GM12878 (cell line): ENCODE measurements around the gene PPAN. TPM values are rescaled to one million over a fixed set of nuclear protein-coding genes. Genes with fewer than 3 reads are reported as not detected.

Source experiments
- ATAC-seq: fragments of 200-7000 bp; cut with Tn5 transposase; 3 replicates; pipeline ENCODE4 v1.9.1; 2020; ENCODE audit warnings: mild to moderate bottlenecking, moderate library complexity
- BruUV-seq: library from RNA; stranded (reverse); fragments of 400-500 nt; replicated peaks from 2 replicates; lab custom pipeline; 2021; lab: Mats Ljungman, UMichigan
- CTCF ChIA-PET: fragments of 300-600 bp; sonication (Branson Sonifier 250); formaldehyde crosslinking; extraction: SDS; loops from one replicate; lab custom pipeline; 2021; ENCODE audit warnings: inconsistent platforms; lab: Yijun Ruan, JAX
- POLR2A ChIA-PET: fragments of 350-600 bp; formaldehyde crosslinking; extraction: SDS; loops from one replicate; lab custom pipeline; 2021; ENCODE audit warnings: inconsistent platforms; lab: Charles Lee
- RAD21 ChIA-PET: fragments of 300-600 bp; sonication (Branson Sonifier 250); formaldehyde crosslinking; loops from one replicate; lab custom pipeline; 2023; ENCODE audit warnings: antibody characterized with exemption; ENCODE audit not compliant: unreplicated experiment; lab: Charles Lee
- SMC1A ChIA-PET: fragments of 300-600 bp; sonication (Branson Sonifier 250); formaldehyde crosslinking; loops from one replicate; lab custom pipeline; 2023; ENCODE audit not compliant: unreplicated experiment, uncharacterized antibody; lab: Charles Lee
- DNase-seq: peaks from one replicate; pipeline ENCODE4 v3.0.0-alpha.2; 2011; ENCODE audit warnings: low read depth, low spot score
- FAIRE-seq: peaks from 3 replicates; lab custom pipeline; 2011; peaks lifted over from hg19 to GRCh38; lab: Jason Lieb, UNC
- H2AFZ ChIP-seq: 2 replicates; pipeline ENCODE4 v1.6.0; 2011; ENCODE audit warnings: low read depth, low read length, control low read depth; ENCODE audit not compliant: control insufficient read depth
- H3K27ac ChIP-seq: 2 replicates; pipeline ENCODE4 v1.5.1; 2011; ENCODE audit warnings: control low read depth; ENCODE audit not compliant: control insufficient read depth, insufficient read depth
- H3K27me3 ChIP-seq, 2 experiments: replicated peaks in 1 of 2; 2 replicates each; pipeline versions ENCODE4 v1.6.0 to v1.6.1; 2011; ENCODE audit warnings: low read length in 1 of 2; ENCODE audit not compliant: control insufficient read depth in 2 of 2, insufficient read depth in 2 of 2
- H3K36me3 ChIP-seq, 2 experiments: 2 replicates each; pipeline ENCODE4 v1.5.1; 2011; ENCODE audit warnings: low read length in 1 of 2; ENCODE audit not compliant: control insufficient read depth in 2 of 2, insufficient read depth in 2 of 2
- H3K4me1 ChIP-seq: 2 replicates; pipeline ENCODE4 v1.6.1; 2011; ENCODE audit warnings: mild to moderate bottlenecking, low read length, moderate library complexity, mixed read lengths; ENCODE audit not compliant: control insufficient read depth, insufficient read depth
- H3K4me2 ChIP-seq: 2 replicates; pipeline ENCODE4 v1.6.0; 2011; ENCODE audit warnings: control low read depth; ENCODE audit not compliant: control insufficient read depth, insufficient read depth
- H3K4me3 ChIP-seq: fragments of 200-600 bp; sonication (generic); 2 replicates; pipeline ENCODE4 v1.5.1; 2016
- H3K79me2 ChIP-seq: 2 replicates; pipeline ENCODE4 v1.6.0; 2011; ENCODE audit warnings: low read length; ENCODE audit not compliant: control insufficient read depth, insufficient read depth
- H3K9ac ChIP-seq: 2 replicates; pipeline ENCODE4 v1.8.0; 2011; ENCODE audit warnings: low read length, control low read depth, mixed read lengths; ENCODE audit not compliant: control insufficient read depth, insufficient read depth
- H3K9me3 ChIP-seq: replicated peaks from 3 replicates; pipeline ENCODE4 v1.5.1; 2011; ENCODE audit warnings: mild to moderate bottlenecking, low read length; ENCODE audit not compliant: control insufficient read depth, insufficient read depth
- H4K20me1 ChIP-seq: 2 replicates; pipeline ENCODE4 v1.6.0; 2011; ENCODE audit not compliant: control insufficient read depth, insufficient read depth
- BRCA1 ChIP-seq: IDR thresholded peaks from 2 replicates; pipeline ENCODE4 v1.6.1; 2011; ENCODE audit warnings: low read depth, low read length, improper control_type of control experiment
- EED ChIP-seq: sonication (generic); IDR thresholded peaks from 2 replicates; pipeline ENCODE4 v1.6.1; 2016; ENCODE audit warnings: antibody characterized with exemption, low read depth
- EP300 ChIP-seq, 2 experiments: fragments of 150-350 bp in 1 of 2; IDR thresholded peaks; 2 replicates each; pipeline ENCODE4 v1.6.1; 2011 to 2012; ENCODE audit warnings: low read depth in 2 of 2, low read length in 2 of 2, borderline replicate concordance in 1 of 2, improper control_type of control experiment in 1 of 2, inconsistent platforms in 1 of 2; ENCODE audit not compliant: control insufficient read depth in 1 of 2
- FOS ChIP-seq: IDR thresholded peaks from 3 replicates; pipeline ENCODE4 v1.6.1; 2011; ENCODE audit warnings: borderline replicate concordance; ENCODE audit not compliant: insufficient read length; ENCODE audit errors: extremely low read depth
- IKZF1 ChIP-seq: fragments of 450-650 bp; conservative IDR thresholded peaks from 2 replicates; pipeline ENCODE4 v1.6.1; 2017; ENCODE audit warnings: antibody characterized with exemption, mild to moderate bottlenecking
- NFXL1 ChIP-seq: fragments of 450-650 bp; IDR thresholded peaks from 2 replicates; pipeline ENCODE4 v1.6.1; 2017; ENCODE audit warnings: antibody characterized with exemption, mild to moderate bottlenecking, borderline replicate concordance
- NRF1 ChIP-seq: conservative IDR thresholded peaks from 2 replicates; pipeline ENCODE4 v1.6.1; 2011; ENCODE audit warnings: mild to moderate bottlenecking, low read depth, low read length, improper control_type of control experiment
- RCOR1 ChIP-seq: conservative IDR thresholded peaks from 2 replicates; pipeline ENCODE4 v1.6.1; 2012; ENCODE audit warnings: low read depth, low read length, improper control_type of control experiment
- YBX1 ChIP-seq: fragments of 450-650 bp; IDR thresholded peaks from 2 replicates; pipeline ENCODE4 v1.6.1; 2016; ENCODE audit warnings: antibody characterized with exemption
- ZBED1 ChIP-seq: IDR thresholded peaks from 2 replicates; pipeline ENCODE4 v1.6.1; 2016; ENCODE audit warnings: borderline replicate concordance
- ZNF592 ChIP-seq: fragments of 450-650 bp; IDR thresholded peaks from 2 replicates; pipeline ENCODE4 v1.6.1; 2017; ENCODE audit warnings: mild to moderate bottlenecking, moderate library complexity
- WGBS: methylation state at CpG from one replicate; pipeline ENCODE4 v1.1.6; 2016; ENCODE audit warnings: low lambda C conversion rate; ENCODE audit not compliant: insufficient replicate concordance, insufficient coverage; ENCODE audit errors: missing lambda C conversion rate; 5-methylcytosine and 5-hydroxymethylcytosine counted together
- in situ Hi-C: fragments of 300-500 bp; cut with MboI; formaldehyde crosslinking; loops from 9 replicates; pipeline ENCODE4 v1.14.3; 2018; ENCODE audit warnings: mixed read lengths
- intact Hi-C: fragments of 100-400 bp; cut with micrococcal nuclease; formaldehyde crosslinking; loops from one replicate; pipeline ENCODE4 v1.14.2; 2022; ENCODE audit not compliant: unreplicated experiment
- polyA plus RNA-seq, 11 experiments: library from polyadenylated mRNA; depleted of rRNA in 4 of 11; unstranded in 6 of 11; stranded (reverse) in 5 of 11; fragments of >200 nt; fragmentation: Nextera tagmentation in 4 of 11; fragmentation: Illumina TruSeq in 1 of 11; extraction: Ambion mirVana in 4 of 11; extraction: Trizol in 1 of 11; gene quantifications; 1 replicate in 1 of 11; 2 replicates in 10 of 11; pipeline versions ENCODE4 v1.2.1 to v1.2.3, GENCODE V29; 2011 to 2016; ENCODE audit warnings: inconsistent platforms in 2 of 11, missing spikeins in 2 of 11, low read depth in 1 of 11
- total RNA-seq, 4 experiments: library from RNA; depleted of rRNA in 3 of 4; stranded (reverse); fragments of >200 nt in 3 of 4; fragmentation: Illumina TruSeq in 1 of 4; extraction: Trizol in 1 of 4; gene quantifications; 2 replicates each; pipeline versions ENCODE4 v1.2.1 to v1.2.3, GENCODE V29; 2013 to 2021

Gene PPAN
- total and polyA plus RNA-seq, 10 of the 15 experiments (the other 5 are each of a cell fraction or from before 2014, with no cell fraction given), result 2.1 to 171 (median 108) TPM

GRCh38 chr19:10155839-10156238 is 49.7 kb downstream of the PPAN start:
- no peaks in the 10 kb centered on the region for H3K79me2 ChIP-seq
- no peak overlapping the region for H2AFZ ChIP-seq
- RAD21 ChIA-PET, result interaction anchor here (1.4 kb wide), 1 partner anchor 233 kb away, joined by 3 read pairs; no protein-coding TSS in a partner anchor
- H3K27me3 ChIP-seq, result no peaks in the 10 kb centered on the region
- in situ Hi-C loops, result no loop called here
- H3K27ac ChIP-seq, result no peak overlapping the region
- BruUV-seq, result no TSS peak
- no peak overlapping the region for H3K4me2 ChIP-seq
- intact Hi-C loops, result no loop called here
- H4K20me1 ChIP-seq, result no peaks in the 10 kb centered on the region
- CTCF ChIA-PET, result interaction anchor here (1.6 kb wide), 1 partner anchor 95 kb away, joined by 5 read pairs; no protein-coding TSS in a partner anchor
- POLR2A ChIA-PET, result no interaction called here
- no peaks in the 10 kb centered on the region for H3K4me1 ChIP-seq
- no peak for ATAC-seq
- SMC1A ChIA-PET, result no interaction called here
- TF ChIP-seq EP300 (IDR thresholded peaks at IDR 0.05; ENCODE audit: borderline replicate concordance in 1 of 2, control insufficient read depth in 1 of 2, low read depth in 2 of 2, low read length in 2 of 2), result no peak
- TF ChIP-seq YBX1, result no peak
- TF ChIP-seq BRCA1, result no peak
- no peak for TF ChIP-seq NRF1
- no peak for TF ChIP-seq ZBED1
- TF ChIP-seq IKZF1, result no peak
- TF ChIP-seq FOS, result no peak
- no peak for TF ChIP-seq ZNF592
- TF ChIP-seq NFXL1, result no peak
- no peak for TF ChIP-seq RCOR1
- TF ChIP-seq EED, result no peak
- TF ChIP-seq, all 136 proteins: peak for 0
- Histone ChIP-seq H3K36me3 (peaks cover 51 to 64% of the 10 kb centered on the region in 2 experiments), H3K4me3 (no peak overlapping the region), H3K9me3 (no peaks in the 10 kb centered on the region), H3K9ac (no peak overlapping the region)
- WGBS, result 86% methylated on average over 4 of the region's 4 CpGs
- FAIRE-seq (no peak), DNase-seq (no peak)
